CD4-positive, alpha-beta memory T cell (primary cell): ENCODE results near the gene CFAP58. TPM values are rescaled to one million over a fixed set of nuclear protein-coding genes. Genes with fewer than 3 reads are reported as not detected.

Source experiments
- CTCF ChIA-PET: fragments of 350-600 bp; sonication (Branson Sonifier 250); formaldehyde crosslinking; loops from one replicate; lab custom pipeline; 2021; ENCODE audit warnings: inconsistent platforms; ENCODE audit not compliant: partially characterized antibody; lab: Charles Lee
- POLR2A ChIA-PET: fragments of 350-600 bp; sonication (Branson Sonifier 250); formaldehyde crosslinking; loops from one replicate; lab custom pipeline; 2021; ENCODE audit not compliant: partially characterized antibody; lab: Charles Lee
- DNase-seq, 5 donors: peaks; one replicate each; pipeline versions ENCODE4 v3.0.0 to v3.0.0-alpha.2; 2020 to 2022; ENCODE audit warnings: mixed read lengths in 1 of 5
- H3K27ac ChIP-seq: one replicate; pipeline ENCODE4 v1.7.0; 2013; ENCODE audit warnings: low read depth, low read length
- H3K27me3 ChIP-seq: 2 replicates; pipeline ENCODE4 v1.7.0; 2013; ENCODE audit warnings: mild to moderate bottlenecking, low read length, moderate library complexity; ENCODE audit not compliant: insufficient read depth
- H3K36me3 ChIP-seq: 2 replicates; pipeline ENCODE4 v1.7.0; 2013; ENCODE audit warnings: mild to moderate bottlenecking, low read length, moderate library complexity; ENCODE audit not compliant: insufficient read depth
- H3K4me1 ChIP-seq: 2 replicates; pipeline ENCODE4 v1.7.0; 2013; ENCODE audit warnings: mild to moderate bottlenecking, low read length, moderate library complexity; ENCODE audit not compliant: insufficient read depth
- H3K4me3 ChIP-seq, 2 donors: one replicate each; pipeline ENCODE4 v1.7.0; 2013; ENCODE audit warnings: low read length in 2 of 2, mild to moderate bottlenecking in 1 of 2
- H3K9me3 ChIP-seq, 2 donors: one replicate each; pipeline ENCODE4 v1.7.0; 2013; ENCODE audit warnings: low read length in 2 of 2, control low read depth in 1 of 2; ENCODE audit not compliant: control insufficient read depth in 1 of 2
- H3K27ac Mint-ChIP-seq, 7 donors: one replicate each; pipeline ENCODE4 v1.8.0; 2020 to 2021; ENCODE audit warnings: mixed read lengths in 7 of 7, mild to moderate bottlenecking in 6 of 7, inconsistent platforms in 3 of 7, moderate library complexity in 3 of 7
- H3K27me3 Mint-ChIP-seq, 2 donors: one replicate each; pipeline ENCODE4 v1.8.0; 2020 to 2021; ENCODE audit warnings: mixed read lengths in 2 of 2
- H3K36me3 Mint-ChIP-seq, 2 donors: one replicate each; pipeline ENCODE4 v1.8.0; 2020 to 2021; ENCODE audit warnings: mixed read lengths in 2 of 2, inconsistent platforms in 1 of 2, mild to moderate bottlenecking in 1 of 2
- H3K4me1 Mint-ChIP-seq, 4 donors: one replicate each; pipeline ENCODE4 v1.8.0; 2020 to 2021; ENCODE audit warnings: mixed read lengths in 4 of 4, mild to moderate bottlenecking in 1 of 4
- H3K4me3 Mint-ChIP-seq, 8 donors: one replicate each; pipeline ENCODE4 v1.8.0; 2020 to 2021; ENCODE audit warnings: mixed read lengths in 8 of 8, mild to moderate bottlenecking in 7 of 8, moderate library complexity in 6 of 8, inconsistent platforms in 3 of 8
- H3K9me3 Mint-ChIP-seq, 8 donors: one replicate each; pipeline ENCODE4 v1.8.0; 2020 to 2021; ENCODE audit warnings: mixed read lengths in 8 of 8, mild to moderate bottlenecking in 5 of 8, inconsistent platforms in 3 of 8, moderate library complexity in 1 of 8
- intact Hi-C: fragments of 100-400 bp; cut with micrococcal nuclease; formaldehyde crosslinking; loops from one replicate; pipeline ENCODE4 v1.15.1; 2023
- polyA plus RNA-seq, 2 donors: library from polyadenylated mRNA; unstranded; fragments of 300-500 nt; fragmentation: Illumina TruSeq; gene quantifications; one replicate each; pipeline ENCODE4 v1.2.3, GENCODE V29; 2021
- total RNA-seq, 2 experiments: library from RNA; stranded (reverse); gene quantifications; one replicate each; pipeline ENCODE4 v1.2.3, GENCODE V29; 2021

The CFAP58 gene
- total RNA-seq (not detected), polyA plus RNA-seq (not detected)

- peak within 1 kb of the TSS; percentile 17 to 58 for H3K4me3 ChIP-seq
- Mint-ChIP-seq H3K36me3 (no peaks in the 10 kb centered on the region), H3K9me3 (no peaks in the 10 kb centered on the region), H3K4me1 (peaks cover 0 to 19% (median 14%) of the 10 kb centered on the region in 4 donors), H3K27me3 (no peaks in the 10 kb centered on the region), H3K27ac (peak within 1 kb of the TSS in 4 of 7 donors; percentile 34 to 66 (median 46)), H3K4me3 (peak within 1 kb of the TSS in 3 of 8 donors; percentile 41 to 72 (median 61))
- H3K27me3 ChIP-seq: no peaks in the 10 kb centered on the region
- POLR2A ChIA-PET: interaction anchor here (0.9 to 6.1 kb wide), 10 partner anchors 16 to 675 kb away, joined by 3 to 74 read pairs (median 6); partner anchors contain the start of genes GSTO2 and ITPRIP
- peak within 1 kb of the TSS; percentile 18 for H3K27ac ChIP-seq
- H3K9me3 ChIP-seq: no peaks in the 10 kb centered on the region
- CTCF ChIA-PET: interaction anchor here (0.7 to 11.8 kb wide), 20 partner anchors 10 to 94 kb away, joined by 3 to 481 read pairs (median 8); partner anchors contain the start of genes GSTO2 and ITPRIP
- peak; percentile 87 to 91 (median 88) for DNase-seq
- peaks cover 33% of the 10 kb centered on the region for H3K4me1 ChIP-seq
- intact Hi-C loops: loop anchor here (1.0 kb wide), 1 partner anchor 15 kb away; the partner anchor contains the start of gene ITPRIP
- no peaks in the 10 kb centered on the region for H3K36me3 ChIP-seq
These were observed at the start of gene CFAP58 for GRCh38 chr10:104353325-104354048. Gene CFAP58 (plus strand): TSS chr10:104353833. CDS start chr10:104353898, 65 bp downstream.

GRCh38 chr10:104304356-104304745, 49.3 kb upstream of the CFAP58 start:
- no peaks in the 10 kb centered on the region for H3K9me3 Mint-ChIP-seq
- DNase-seq: no peak
- H3K27ac Mint-ChIP-seq: peak overlapping the region in 3 of 7 donors; percentile 33 to 82 (median 68)
- H3K4me1 Mint-ChIP-seq: peaks cover 40 to 88% (median 55%) of the 10 kb centered on the region in 4 donors
- Histone ChIP-seq H3K27me3 (no peaks in the 10 kb centered on the region), H3K4me1 (peaks cover 55% of the 10 kb centered on the region), H3K9me3 (no peaks in the 10 kb centered on the region), H3K36me3 (no peaks in the 10 kb centered on the region), H3K27ac (no peak overlapping the region), H3K4me3 (no peak overlapping the region)
- H3K27me3 Mint-ChIP-seq: peaks cover 3% of the 10 kb centered on the region in 2 donors
- peaks cover 0 to 1% of the 10 kb centered on the region in 2 donors for H3K36me3 Mint-ChIP-seq
- intact Hi-C loops: no loop called here
- no peak overlapping the region for H3K4me3 Mint-ChIP-seq
- POLR2A ChIA-PET: interaction anchor here (0.7 to 10.2 kb wide), 3 partner anchors 17 to 47 kb away, joined by 4 to 126 read pairs (median 74); partner anchors contain the start of genes CFAP58 and ITPRIP
- CTCF ChIA-PET: interaction anchor here (1.2 to 7.3 kb wide), 8 partner anchors 11 to 45 kb away, joined by 5 to 449 read pairs (median 26); partner anchors contain the start of gene CFAP58

GRCh38 chr10:104304927-104305326, 48.7 kb upstream of the CFAP58 start:
- Mint-ChIP-seq H3K4me3 (peak overlapping the region in 2 of 8 donors; percentile 7 to 56), H3K27me3 (peaks cover under 1 to 3% of the 10 kb centered on the region in 2 donors), H3K4me1 (peaks cover 45 to 90% (median 60%) of the 10 kb centered on the region in 4 donors), H3K9me3 (no peaks in the 10 kb centered on the region), H3K27ac (peak overlapping the region in 3 of 7 donors; percentile 2 to 75 (median 8)), H3K36me3 (peaks cover 0 to 1% of the 10 kb centered on the region in 2 donors)
- intact Hi-C loops: loop anchor here (1.0 kb wide), 4 partner anchors 14 to 45 kb away; partner anchors contain the start of gene ITPRIP
- H3K36me3 ChIP-seq: no peaks in the 10 kb centered on the region
- no peaks in the 10 kb centered on the region for H3K9me3 ChIP-seq
- POLR2A ChIA-PET: interaction anchor here (0.6 to 10.2 kb wide), 9 partner anchors 10 to 46 kb away, joined by 3 to 126 read pairs (median 12); partner anchors contain the start of genes CFAP58 and ITPRIP
- no peak for DNase-seq
- H3K4me1 ChIP-seq: peaks cover 61% of the 10 kb centered on the region
- CTCF ChIA-PET: interaction anchor here (1.4 to 7.3 kb wide), 13 partner anchors 10 to 52 kb away, joined by 3 to 449 read pairs (median 21); partner anchors contain the start of genes CFAP58 and ITPRIP
- H3K27me3 ChIP-seq: no peaks in the 10 kb centered on the region
- no peak overlapping the region for H3K27ac ChIP-seq
- no peak overlapping the region for H3K4me3 ChIP-seq

GRCh38 chr10:104306897-104307296, 46.7 kb upstream of the CFAP58 start:
- intact Hi-C loops: no loop called here
- no peaks in the 10 kb centered on the region for H3K9me3 Mint-ChIP-seq
- H3K36me3 ChIP-seq: no peaks in the 10 kb centered on the region
- H3K4me1 Mint-ChIP-seq: peaks cover 42 to 83% (median 57%) of the 10 kb centered on the region in 4 donors
- peak overlapping the region in 1 of 8 donors; percentile 22 for H3K4me3 Mint-ChIP-seq
- H3K9me3 ChIP-seq: no peaks in the 10 kb centered on the region
- ChIA-PET POLR2A (interaction anchor here (1.4 to 10.2 kb wide), 6 partner anchors 15 to 44 kb away, joined by 3 to 126 read pairs (median 56); partner anchors contain the start of genes CFAP58 and ITPRIP), CTCF (interaction anchor here (0.8 to 7.3 kb wide), 13 partner anchors 8 to 50 kb away, joined by 3 to 449 read pairs (median 21); partner anchors contain the start of genes CFAP58 and ITPRIP)
- H3K4me3 ChIP-seq: no peak overlapping the region
- H3K36me3 Mint-ChIP-seq: peaks cover under 1 to 4% of the 10 kb centered on the region in 2 donors
- no peak for DNase-seq
- H3K27me3 Mint-ChIP-seq: no peaks in the 10 kb centered on the region
- no peaks in the 10 kb centered on the region for H3K27me3 ChIP-seq
- peak overlapping the region in 3 of 7 donors; percentile 4 to 92 (median 34) for H3K27ac Mint-ChIP-seq
- H3K27ac ChIP-seq: no peak overlapping the region
- peaks cover 60% of the 10 kb centered on the region for H3K4me1 ChIP-seq

- Histone ChIP-seq H3K9me3 (no peaks in the 10 kb centered on the region), H3K27me3 (no peaks in the 10 kb centered on the region), H3K27ac (no peak overlapping the region), H3K36me3 (peaks cover 7% of the 10 kb centered on the region), H3K4me1 (peaks cover 60% of the 10 kb centered on the region), H3K4me3 (no peak overlapping the region)
- Mint-ChIP-seq H3K27me3 (no peaks in the 10 kb centered on the region), H3K9me3 (no peaks in the 10 kb centered on the region), H3K27ac (peak overlapping the region; percentile 49 to 92 (median 77)), H3K36me3 (peaks cover 9 to 12% of the 10 kb centered on the region in 2 donors), H3K4me3 (peak overlapping the region in 7 of 8 donors; percentile 47 to 84 (median 70)), H3K4me1 (peaks cover 42 to 83% (median 61%) of the 10 kb centered on the region in 4 donors)
- no peak for DNase-seq
- ChIA-PET POLR2A (interaction anchor here (1.4 to 10.2 kb wide), 6 partner anchors 15 to 43 kb away, joined by 3 to 126 read pairs (median 56); partner anchors contain the start of genes CFAP58 and ITPRIP), CTCF (interaction anchor here (0.8 to 7.3 kb wide), 11 partner anchors 8 to 41 kb away, joined by 3 to 449 read pairs (median 30); partner anchors contain the start of genes CFAP58 and ITPRIP)
- intact Hi-C loops: loop anchor here (2.0 kb wide), 1 partner anchor 21 kb away; no protein-coding TSS in a partner anchor
These were observed 45.8 kb upstream of the CFAP58 start for GRCh38 chr10:104307576-104308438.

- Mint-ChIP-seq H3K27me3 (no peaks in the 10 kb centered on the region), H3K27ac (peak overlapping the region; percentile 49 to 92 (median 82)), H3K4me1 (peaks cover 42 to 82% (median 62%) of the 10 kb centered on the region in 4 donors), H3K9me3 (no peaks in the 10 kb centered on the region), H3K36me3 (peaks cover 9 to 18% of the 10 kb centered on the region in 2 donors), H3K4me3 (peak overlapping the region; percentile 8 to 84 (median 64))
- peaks cover 12% of the 10 kb centered on the region for H3K36me3 ChIP-seq
- H3K4me3 ChIP-seq: no peak overlapping the region
- H3K27ac ChIP-seq: no peak overlapping the region
- H3K9me3 ChIP-seq: no peaks in the 10 kb centered on the region
- POLR2A ChIA-PET: interaction anchor here (1.0 to 10.2 kb wide), 6 partner anchors 14 to 43 kb away, joined by 3 to 126 read pairs (median 56); partner anchors contain the start of genes CFAP58 and ITPRIP
- H3K27me3 ChIP-seq: no peaks in the 10 kb centered on the region
- H3K4me1 ChIP-seq: peaks cover 60% of the 10 kb centered on the region
- DNase-seq: peak; percentile 49 to 57 (median 51)
- CTCF ChIA-PET: interaction anchor here (0.7 to 7.3 kb wide), 6 partner anchors 9 to 41 kb away, joined by 3 to 449 read pairs (median 66); partner anchors contain the start of genes CFAP58 and ITPRIP
- intact Hi-C loops: loop anchor here (2.0 kb wide), 1 partner anchor 20 kb away; no protein-coding TSS in a partner anchor
These were observed 45.2 kb upstream of the CFAP58 start for GRCh38 chr10:104308439-104308903.
